ENCODE measurements around the gene PDE4B. TPM values are rescaled to one million over a fixed set of nuclear protein-coding genes. Genes with fewer than 3 reads are reported as not detected.

Gene PDE4B
- total RNA-seq, 2 donors from 2014 or later: 60.3 to 78.5 TPM

DNA sequence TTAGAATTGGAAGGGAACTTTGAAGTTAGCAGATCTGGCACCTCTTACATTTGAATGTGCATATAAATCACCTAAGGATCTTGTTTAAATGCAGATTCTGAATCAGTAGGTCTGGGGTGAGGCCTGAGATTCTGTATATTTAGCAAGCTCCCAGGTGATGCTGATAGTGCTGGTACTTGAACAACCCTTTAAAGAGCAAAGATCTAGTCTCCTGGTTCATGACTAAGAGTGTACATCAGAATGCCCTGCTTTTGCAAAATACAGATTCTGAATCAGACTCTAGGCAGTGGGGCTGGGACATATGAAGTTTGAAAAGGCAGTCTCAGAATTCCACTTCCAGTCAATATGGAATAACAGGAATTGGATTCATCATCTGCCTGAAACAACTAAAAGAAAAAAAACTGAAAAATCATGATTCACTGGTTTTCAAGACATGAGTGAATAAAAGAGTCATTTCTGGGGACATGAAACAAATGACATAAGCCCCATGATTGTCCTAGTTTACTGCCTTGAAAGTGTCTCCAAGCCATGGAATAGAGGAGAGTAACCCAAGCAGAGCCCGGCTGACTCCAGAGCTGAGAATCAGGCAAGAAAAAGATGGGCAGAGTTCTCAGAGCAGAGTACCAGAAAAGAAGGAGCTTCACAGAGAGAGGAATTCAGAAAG is 591.7 kb downstream of the PDE4B start:
- Mint-ChIP-seq H3K27me3 (no peaks in the 10 kb centered on the region), H3K27ac (peak overlapping the region; percentile 34), H3K36me3 (ENCODE audit: low read depth) (no peaks in the 10 kb centered on the region), H3K4me3 (no peak overlapping the region), H3K9me3 (peaks cover 11% of the 10 kb centered on the region), H3K4me1 (peaks cover 31% of the 10 kb centered on the region)
- ATAC-seq (replicated peaks): peak; percentile 63

DNA sequence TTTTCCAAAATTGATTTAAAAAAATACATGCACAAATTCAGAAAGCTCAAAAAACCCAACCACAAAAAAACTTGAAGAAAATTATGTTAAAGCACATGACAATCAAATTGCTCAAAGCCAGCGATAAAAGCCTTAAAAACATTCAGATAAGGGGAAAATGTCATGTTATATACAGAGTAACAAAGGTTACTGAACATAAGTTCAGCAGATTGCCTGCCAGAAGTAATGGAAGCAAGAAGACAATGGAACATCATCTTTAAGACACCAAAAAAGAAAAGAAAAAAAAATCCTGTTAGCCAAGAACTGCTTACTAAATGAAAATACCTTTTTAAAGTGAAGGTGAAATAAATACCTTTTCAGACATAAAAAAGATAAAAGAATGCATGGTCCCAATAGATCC is 594.0 kb downstream of the PDE4B start:
- ATAC-seq (replicated peaks): no peak
- Mint-ChIP-seq H3K4me1 (peaks cover 13% of the 10 kb centered on the region), H3K27ac (no peak overlapping the region), H3K36me3 (ENCODE audit: low read depth) (no peaks in the 10 kb centered on the region), H3K27me3 (no peaks in the 10 kb centered on the region), H3K4me3 (no peak overlapping the region), H3K9me3 (peaks cover 16% of the 10 kb centered on the region)

DNA sequence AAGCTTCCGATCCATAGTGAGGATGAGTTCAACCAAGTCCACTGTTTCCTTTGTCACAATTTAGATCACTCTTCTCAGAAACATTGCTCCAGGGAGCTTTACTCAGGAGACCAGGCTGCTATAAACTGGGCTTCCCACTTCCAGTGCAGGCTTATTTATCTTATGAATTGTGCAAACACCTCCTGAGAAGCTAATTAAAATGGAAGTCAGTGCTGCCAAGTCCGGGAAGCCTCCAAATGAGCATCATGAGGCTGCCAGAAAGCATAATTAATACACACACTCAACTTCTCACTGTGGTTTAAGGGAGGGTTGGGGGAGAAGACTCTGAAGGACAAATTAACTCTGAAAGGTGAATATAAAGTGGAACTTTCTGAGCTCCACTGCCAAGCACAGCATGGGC is 596.2 kb downstream of the PDE4B start:
- peaks cover 10% of the 10 kb centered on the region for H3K4me1 Mint-ChIP-seq
- H3K4me3 Mint-ChIP-seq: no peak overlapping the region
- H3K27ac Mint-ChIP-seq: no peak overlapping the region
- no peaks in the 10 kb centered on the region for H3K36me3 Mint-ChIP-seq (ENCODE audit: low read depth)
- no peak for ATAC-seq (replicated peaks)
- no peaks in the 10 kb centered on the region for H3K27me3 Mint-ChIP-seq
- H3K9me3 Mint-ChIP-seq: peaks cover 16% of the 10 kb centered on the region

DNA sequence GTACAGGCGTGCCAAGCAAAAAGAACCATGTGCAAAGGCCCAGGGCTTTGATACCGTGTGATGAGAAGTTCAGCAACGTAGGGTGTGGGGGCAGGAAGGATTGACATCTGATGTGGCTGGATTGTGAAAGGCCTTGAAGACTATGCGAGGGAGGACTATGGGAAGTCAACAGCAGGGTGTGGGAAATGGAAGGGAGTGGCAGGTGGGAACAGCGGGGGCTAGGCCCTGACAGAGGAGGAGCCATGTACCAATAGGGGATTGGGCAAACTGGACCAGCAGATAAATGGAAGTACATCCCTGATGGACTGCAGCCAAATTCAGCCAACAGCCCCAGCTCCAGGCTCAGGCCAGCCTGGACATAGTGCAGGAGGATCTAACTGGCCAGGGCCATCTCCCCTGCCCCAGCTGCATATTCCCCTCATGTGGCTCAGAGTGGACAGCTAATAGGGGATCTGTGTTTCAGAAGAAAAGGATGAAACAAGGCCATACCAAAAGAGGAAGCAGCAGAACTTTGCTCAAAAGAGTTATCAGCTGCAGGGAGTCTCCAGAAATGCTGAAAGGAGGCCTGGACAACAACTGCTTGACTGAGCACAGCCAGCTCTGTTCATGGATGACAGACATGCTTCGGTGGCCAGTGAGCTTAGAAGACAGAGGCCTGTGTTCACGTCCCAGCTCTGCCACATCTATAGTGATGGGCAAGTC is 601.0 kb downstream of the PDE4B start:
- H3K36me3 Mint-ChIP-seq (ENCODE audit: low read depth): no peaks in the 10 kb centered on the region
- no peaks in the 10 kb centered on the region for H3K27me3 Mint-ChIP-seq
- H3K4me3 Mint-ChIP-seq: no peak overlapping the region
- H3K9me3 Mint-ChIP-seq: peaks cover 5% of the 10 kb centered on the region
- no peak for ATAC-seq (replicated peaks)
- no peak overlapping the region for H3K27ac Mint-ChIP-seq
- H3K4me1 Mint-ChIP-seq: peaks cover 8% of the 10 kb centered on the region

DNA sequence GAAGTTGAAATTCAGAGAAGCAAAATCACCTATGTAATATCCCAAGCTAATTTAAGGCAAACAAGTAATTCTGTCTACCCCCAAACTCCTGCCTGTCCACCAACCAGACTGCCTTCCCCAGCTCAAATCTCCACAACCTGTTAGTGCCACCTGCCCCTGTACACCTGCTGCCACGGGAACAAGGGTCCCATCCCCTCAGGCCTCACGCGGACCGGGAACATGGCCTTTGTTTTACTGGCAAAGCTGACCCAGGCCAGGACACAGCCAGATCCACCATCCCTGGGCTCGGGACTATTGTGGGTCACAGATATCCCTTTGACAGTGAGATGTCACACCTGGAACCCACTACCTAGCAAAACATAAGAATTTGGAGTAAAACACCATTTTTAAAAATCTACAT is 601.9 kb downstream of the PDE4B start:
- ATAC-seq (replicated peaks): no peak
- Mint-ChIP-seq H3K27me3 (no peaks in the 10 kb centered on the region), H3K36me3 (ENCODE audit: low read depth) (no peaks in the 10 kb centered on the region), H3K9me3 (peaks cover 2% of the 10 kb centered on the region), H3K4me3 (no peak overlapping the region), H3K27ac (no peak overlapping the region), H3K4me1 (peaks cover 8% of the 10 kb centered on the region)

DNA sequence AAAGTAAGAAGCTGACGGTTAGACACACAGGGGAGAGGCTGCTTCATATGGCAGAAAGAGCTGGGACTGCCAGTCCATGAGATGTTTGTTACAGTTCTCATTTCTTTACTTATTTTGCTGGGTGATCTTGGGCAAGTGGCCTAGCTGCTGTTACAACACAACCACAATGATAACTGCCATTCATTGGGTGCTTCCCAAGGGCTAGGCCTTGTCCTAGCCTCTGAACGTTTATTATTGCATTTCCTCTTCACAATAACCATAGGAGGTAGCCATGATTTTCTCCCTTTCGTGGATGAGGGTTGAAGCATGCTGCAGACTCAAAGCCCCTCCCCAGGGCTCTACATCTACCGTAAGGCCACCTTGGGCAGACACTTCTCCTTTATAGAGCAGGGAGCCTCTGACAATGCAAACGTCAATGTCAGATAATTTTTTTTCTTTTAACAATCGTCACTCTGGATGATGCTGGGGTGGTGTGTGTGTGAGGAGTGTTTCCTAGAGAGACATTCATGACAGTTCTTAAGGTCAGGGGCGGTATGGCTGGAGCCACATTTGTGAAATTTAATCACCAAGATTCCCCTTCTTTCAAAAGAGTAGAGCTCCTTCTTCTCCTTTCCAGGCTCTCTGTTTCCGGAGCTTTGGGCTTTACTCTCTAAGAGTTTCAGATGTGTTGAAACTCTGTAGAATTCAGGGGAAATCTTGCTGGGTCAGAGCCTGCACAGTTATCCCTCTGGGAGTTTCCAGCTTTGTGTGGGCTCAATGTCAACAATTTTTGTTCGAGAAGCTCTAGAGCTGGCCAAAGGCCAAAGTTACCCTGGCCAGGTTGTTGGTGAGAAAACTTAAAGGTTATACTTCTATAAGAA is 602.7 kb downstream of the PDE4B start:
- Mint-ChIP-seq H3K9me3 (no peaks in the 10 kb centered on the region), H3K27ac (no peak overlapping the region), H3K27me3 (no peaks in the 10 kb centered on the region), H3K4me1 (peaks cover 15% of the 10 kb centered on the region), H3K36me3 (ENCODE audit: low read depth) (peaks cover 5% of the 10 kb centered on the region), H3K4me3 (no peak overlapping the region)
- no peak for ATAC-seq (replicated peaks)

DNA sequence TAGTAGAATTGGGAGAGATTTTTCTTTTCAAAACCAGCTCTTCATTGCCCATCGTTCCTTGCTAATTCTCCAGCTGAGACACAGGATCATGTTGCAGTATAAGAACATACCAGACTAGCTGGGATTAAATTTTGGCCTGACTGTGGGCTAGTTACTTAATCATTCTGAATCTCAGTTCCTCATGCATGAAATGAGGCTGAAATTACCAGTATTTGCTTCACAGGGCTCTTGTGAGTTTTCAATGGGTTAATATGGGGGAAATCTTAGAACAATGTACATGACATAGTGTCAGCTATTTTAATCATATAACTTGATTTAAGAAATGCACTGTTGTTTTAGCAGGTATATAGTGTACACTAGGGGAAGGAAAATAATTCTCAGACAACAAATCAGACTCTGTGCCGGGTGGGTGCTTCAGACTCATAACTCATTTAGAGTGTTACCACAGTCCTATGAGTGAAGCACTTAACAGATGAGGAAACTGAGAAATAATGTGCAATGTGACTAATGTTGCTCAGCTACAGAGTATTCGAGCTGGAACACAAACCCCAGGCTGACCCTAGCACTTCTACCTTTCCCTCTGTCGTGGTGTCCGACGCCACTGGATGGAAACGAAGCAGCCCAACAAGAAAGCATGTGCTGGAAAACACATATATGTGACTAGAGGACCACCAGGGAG is 603.7 kb downstream of the PDE4B start:
- H3K27me3 Mint-ChIP-seq: no peaks in the 10 kb centered on the region
- peak; percentile 73 for ATAC-seq (replicated peaks)
- H3K27ac Mint-ChIP-seq: peak overlapping the region; percentile 0
- no peaks in the 10 kb centered on the region for H3K9me3 Mint-ChIP-seq
- H3K4me3 Mint-ChIP-seq: no peak overlapping the region
- H3K36me3 Mint-ChIP-seq (ENCODE audit: low read depth): peaks cover 5% of the 10 kb centered on the region
- peaks cover 23% of the 10 kb centered on the region for H3K4me1 Mint-ChIP-seq

DNA sequence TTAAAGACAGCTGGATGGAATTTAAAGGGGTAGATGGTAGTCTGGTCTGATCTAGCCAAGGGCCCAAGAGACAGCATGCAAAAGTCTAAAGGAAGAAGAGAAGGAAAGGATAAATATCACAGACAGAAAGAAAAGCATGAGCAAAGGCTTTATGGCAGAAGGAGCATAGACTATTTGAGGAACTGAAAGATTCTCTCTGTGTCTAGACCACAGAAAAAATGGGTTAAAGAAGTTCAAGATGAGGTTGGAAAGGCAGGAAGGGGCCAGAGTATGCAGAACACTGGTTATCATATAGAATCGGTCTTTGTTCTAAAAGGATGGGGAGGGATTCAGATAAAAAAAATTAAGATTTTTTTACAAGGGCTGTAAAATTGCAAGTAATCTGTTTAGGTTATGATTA is 604.5 kb downstream of the PDE4B start:
- no peak for ATAC-seq (replicated peaks)
- peaks cover 25% of the 10 kb centered on the region for H3K4me1 Mint-ChIP-seq
- H3K36me3 Mint-ChIP-seq (ENCODE audit: low read depth): peaks cover 5% of the 10 kb centered on the region
- H3K27me3 Mint-ChIP-seq: no peaks in the 10 kb centered on the region
- H3K9me3 Mint-ChIP-seq: no peaks in the 10 kb centered on the region
- H3K4me3 Mint-ChIP-seq: no peak overlapping the region
- H3K27ac Mint-ChIP-seq: peak overlapping the region; percentile 0

DNA sequence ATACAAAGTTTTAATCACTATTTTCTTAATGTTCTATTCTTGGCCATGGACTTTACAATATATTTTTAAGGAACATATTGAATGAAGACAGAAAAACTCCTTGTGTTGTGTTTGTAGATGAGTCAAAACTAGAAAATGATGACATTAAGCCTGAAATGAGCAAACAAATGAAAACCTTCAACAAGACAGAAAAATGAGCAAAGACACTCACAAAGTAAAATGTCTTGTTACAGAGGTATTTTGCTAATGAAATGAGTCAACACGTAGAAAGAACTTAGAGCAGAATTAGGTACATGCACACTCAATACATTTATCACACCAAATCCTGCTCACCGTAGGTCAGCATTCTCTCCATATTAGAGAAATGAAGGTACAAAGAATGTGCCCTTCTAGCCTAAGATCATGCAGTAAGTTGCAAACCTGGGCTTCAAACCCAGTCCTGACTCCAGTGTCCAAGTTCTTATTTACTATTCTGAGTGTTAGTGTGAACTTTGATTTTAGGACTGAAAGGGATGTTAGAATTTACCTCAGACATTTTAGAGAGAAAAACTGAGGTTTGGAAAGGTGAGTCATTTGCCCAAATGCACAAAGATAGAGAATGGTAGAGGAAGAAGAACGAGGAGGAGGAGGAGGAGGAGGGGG is 607.3 kb downstream of the PDE4B start:
- Mint-ChIP-seq H3K4me3 (peak overlapping the region; percentile 70), H3K36me3 (ENCODE audit: low read depth) (peaks cover 5% of the 10 kb centered on the region), H3K9me3 (no peaks in the 10 kb centered on the region), H3K4me1 (peaks cover 25% of the 10 kb centered on the region), H3K27ac (peak overlapping the region; percentile 95), H3K27me3 (no peaks in the 10 kb centered on the region)
- peak; percentile 82 for ATAC-seq (replicated peaks)

DNA sequence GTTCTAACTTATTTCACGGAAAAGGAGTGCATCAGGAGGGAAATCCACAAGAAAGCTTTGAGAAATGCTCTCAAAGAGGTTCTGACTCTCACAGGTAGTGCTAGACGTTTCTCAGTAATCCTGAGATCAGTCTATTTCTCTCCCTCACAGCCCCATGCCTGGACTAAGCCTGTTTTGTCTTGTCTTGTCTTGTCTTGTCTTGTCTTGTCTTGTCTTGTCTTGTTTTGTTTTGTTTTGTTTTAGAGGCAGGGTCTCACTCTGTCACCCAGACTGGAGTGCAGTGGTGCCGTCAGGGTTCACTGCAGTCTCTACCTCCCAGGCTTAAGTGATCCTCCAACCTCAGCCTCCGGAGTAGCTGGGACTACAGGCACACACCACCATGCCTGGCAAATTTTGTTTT is 608.0 kb downstream of the PDE4B start:
- H3K9me3 Mint-ChIP-seq: no peaks in the 10 kb centered on the region
- H3K36me3 Mint-ChIP-seq (ENCODE audit: low read depth): peaks cover 5% of the 10 kb centered on the region
- H3K4me3 Mint-ChIP-seq: peak overlapping the region; percentile 70
- H3K27ac Mint-ChIP-seq: peak overlapping the region; percentile 95
- ATAC-seq (replicated peaks): no peak
- H3K27me3 Mint-ChIP-seq: no peaks in the 10 kb centered on the region
- peaks cover 25% of the 10 kb centered on the region for H3K4me1 Mint-ChIP-seq

DNA sequence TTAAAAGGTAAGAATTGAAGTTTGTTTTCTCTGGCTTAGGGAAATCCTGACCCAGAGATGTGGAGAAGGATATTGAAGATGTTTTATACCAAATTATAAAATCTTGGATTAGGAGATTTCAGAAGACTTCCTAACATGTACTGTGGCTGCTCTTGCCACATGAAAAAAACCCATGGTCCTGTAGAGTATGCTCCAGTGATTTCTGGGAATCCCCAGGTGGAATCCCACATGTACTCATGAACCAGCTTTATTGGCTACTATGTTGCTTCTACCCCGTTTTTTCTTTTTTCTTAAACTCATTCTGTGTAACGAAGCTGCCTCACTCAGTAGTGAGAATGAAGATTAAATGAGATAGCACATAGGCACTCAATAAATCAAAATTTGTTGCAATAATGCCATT is 608.5 kb downstream of the PDE4B start:
- H3K27ac Mint-ChIP-seq: peak overlapping the region; percentile 95
- no peaks in the 10 kb centered on the region for H3K27me3 Mint-ChIP-seq
- H3K4me3 Mint-ChIP-seq: peak overlapping the region; percentile 70
- ATAC-seq (replicated peaks): peak; percentile 25
- H3K4me1 Mint-ChIP-seq: peaks cover 24% of the 10 kb centered on the region
- peaks cover 5% of the 10 kb centered on the region for H3K36me3 Mint-ChIP-seq (ENCODE audit: low read depth)
- H3K9me3 Mint-ChIP-seq: no peaks in the 10 kb centered on the region

DNA sequence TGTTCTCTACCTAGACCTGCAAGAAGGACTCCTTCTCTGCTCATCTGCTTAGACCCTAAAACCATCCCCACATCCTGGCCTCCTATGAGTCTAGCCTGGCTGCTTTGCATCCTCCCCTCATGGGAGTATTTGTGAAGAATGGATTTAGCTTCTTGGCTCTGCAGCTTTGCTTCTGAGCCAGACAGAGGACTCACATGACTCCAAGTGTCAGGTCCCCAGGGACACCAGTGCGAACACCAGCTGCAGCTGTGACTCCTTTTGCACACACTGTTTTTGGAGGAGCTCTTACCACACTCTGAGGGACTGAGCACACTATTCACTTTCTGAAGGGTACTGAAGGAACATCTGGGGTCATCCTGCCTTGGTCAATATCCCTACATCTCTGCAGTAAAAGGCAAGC is 609.5 kb downstream of the PDE4B start:
- Mint-ChIP-seq H3K4me1 (peaks cover 21% of the 10 kb centered on the region), H3K27me3 (no peaks in the 10 kb centered on the region), H3K4me3 (no peak overlapping the region), H3K9me3 (no peaks in the 10 kb centered on the region), H3K36me3 (ENCODE audit: low read depth) (peaks cover 5% of the 10 kb centered on the region), H3K27ac (no peak overlapping the region)
- no peak for ATAC-seq (replicated peaks)

DNA sequence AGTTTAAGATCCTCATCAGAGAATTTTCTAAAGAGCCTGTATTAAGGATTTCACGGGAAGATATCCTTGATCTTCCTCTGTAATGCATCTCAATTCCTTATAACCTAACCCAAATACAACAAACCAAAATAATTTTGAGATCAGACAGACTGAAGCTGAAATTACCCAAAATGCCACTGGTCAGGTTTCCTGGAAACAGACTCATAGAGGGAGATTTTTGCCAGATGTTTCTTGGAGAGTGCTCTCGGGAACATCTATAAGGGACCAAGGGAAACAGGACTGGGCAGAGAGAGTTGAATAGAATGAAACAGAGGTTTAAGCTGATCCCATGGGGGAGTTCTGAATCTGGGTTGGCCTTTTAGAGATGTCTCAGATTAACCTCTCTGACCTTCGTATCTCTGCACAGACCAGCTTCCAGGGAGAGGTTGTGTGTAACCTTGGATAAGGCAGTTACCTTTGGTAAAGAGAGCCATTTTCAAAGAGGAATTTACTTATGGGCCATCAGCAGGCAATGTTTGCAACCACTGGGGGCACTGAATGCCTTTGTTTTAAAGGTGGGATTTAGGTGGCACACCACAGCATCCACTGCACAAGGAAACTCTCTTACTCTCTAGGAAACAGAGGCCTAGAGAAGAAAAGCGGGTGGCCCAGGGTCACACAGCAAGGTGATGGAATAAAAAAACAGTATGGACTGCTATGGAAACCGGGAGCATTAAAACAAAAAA is 610.5 kb downstream of the PDE4B start:
- Mint-ChIP-seq H3K27me3 (no peaks in the 10 kb centered on the region), H3K36me3 (ENCODE audit: low read depth) (peaks cover 5% of the 10 kb centered on the region), H3K9me3 (no peaks in the 10 kb centered on the region), H3K4me3 (no peak overlapping the region), H3K27ac (no peak overlapping the region), H3K4me1 (peaks cover 21% of the 10 kb centered on the region)
- no peak for ATAC-seq (replicated peaks)

Data from activated T-helper 17 cell treated with anti-CD3 and anti-CD28 coated beads, Interleukin-2, amount 50 U/mL, for 72 hours (primary cell).